ENCODE results near the gene NAP1L4.

- TF ChIP-seq ZNF274 (IDR thresholded peaks at IDR 0.05; ENCODE audit: low read depth, low read length) = no peak
- no peak for TF ChIP-seq YY1 (IDR thresholded peaks at IDR 0.05; ENCODE audit: insufficient read depth, insufficient read length)
- no peak for TF ChIP-seq SUZ12 (IDR thresholded peaks at IDR 0.05; ENCODE audit: extremely low read depth, insufficient read depth, insufficient read length)
Measured at GRCh38 chr11:2912498-2912897, 79.6 kb downstream of the NAP1L4 start.
